Adrenal gland (tissue), 5 donors: ENCODE results near the gene SORBS1.

Experiments
- CTCF ChIP-seq, 6 experiments: fragments of 450-650 bp in 4 of 6; fragments of 200-600 bp in 2 of 6; sonication (generic) in 1 of 6; IDR thresholded peaks; 1 replicate in 5 of 6; 2 replicates in 1 of 6; pipeline versions ENCODE4 v1.5.1 to v1.8.0; 2016 to 2021; ENCODE audit warnings: antibody characterized with exemption in 6 of 6, mild to moderate bottlenecking in 2 of 6, moderate library complexity in 1 of 6
- POLR2A ChIP-seq, 2 donors: fragments of 450-650 bp; IDR thresholded peaks; one replicate each; pipeline ENCODE4 v1.6.1; 2017; ENCODE audit warnings: antibody characterized with exemption in 2 of 2, mild to moderate bottlenecking in 2 of 2, moderate library complexity in 1 of 2
- donor health status: DM: no; HTN: no; CAD: no.

GRCh38 chr10:95297402-95297801 is 263.8 kb downstream of the SORBS1 start:
- TF ChIP-seq CTCF (IDR thresholded peaks at IDR 0.05) (no peak), POLR2A (IDR thresholded peaks at IDR 0.05) (no peak)
